PC-3 (cell line): ENCODE measurements around the gene GATAD2A.

Source experiments
- EZH2 ChIP-seq: fragments of 300-600 bp; sonication (generic); IDR thresholded peaks from one replicate; pipeline ENCODE4 v1.6.1; 2017; ENCODE audit warnings: antibody characterized with exemption, mild to moderate bottlenecking, low read length; ENCODE audit not compliant: unreplicated experiment
- TF ChIP-seq, protein P1 (sequence below): fragments of 300-600 bp; sonication (generic); conservative IDR thresholded peaks from 2 replicates; pipeline ENCODE4 v1.5.1; 2017; ENCODE audit warnings: antibody characterized with exemption, low read depth, mild to moderate bottlenecking, low read length

DNA sequence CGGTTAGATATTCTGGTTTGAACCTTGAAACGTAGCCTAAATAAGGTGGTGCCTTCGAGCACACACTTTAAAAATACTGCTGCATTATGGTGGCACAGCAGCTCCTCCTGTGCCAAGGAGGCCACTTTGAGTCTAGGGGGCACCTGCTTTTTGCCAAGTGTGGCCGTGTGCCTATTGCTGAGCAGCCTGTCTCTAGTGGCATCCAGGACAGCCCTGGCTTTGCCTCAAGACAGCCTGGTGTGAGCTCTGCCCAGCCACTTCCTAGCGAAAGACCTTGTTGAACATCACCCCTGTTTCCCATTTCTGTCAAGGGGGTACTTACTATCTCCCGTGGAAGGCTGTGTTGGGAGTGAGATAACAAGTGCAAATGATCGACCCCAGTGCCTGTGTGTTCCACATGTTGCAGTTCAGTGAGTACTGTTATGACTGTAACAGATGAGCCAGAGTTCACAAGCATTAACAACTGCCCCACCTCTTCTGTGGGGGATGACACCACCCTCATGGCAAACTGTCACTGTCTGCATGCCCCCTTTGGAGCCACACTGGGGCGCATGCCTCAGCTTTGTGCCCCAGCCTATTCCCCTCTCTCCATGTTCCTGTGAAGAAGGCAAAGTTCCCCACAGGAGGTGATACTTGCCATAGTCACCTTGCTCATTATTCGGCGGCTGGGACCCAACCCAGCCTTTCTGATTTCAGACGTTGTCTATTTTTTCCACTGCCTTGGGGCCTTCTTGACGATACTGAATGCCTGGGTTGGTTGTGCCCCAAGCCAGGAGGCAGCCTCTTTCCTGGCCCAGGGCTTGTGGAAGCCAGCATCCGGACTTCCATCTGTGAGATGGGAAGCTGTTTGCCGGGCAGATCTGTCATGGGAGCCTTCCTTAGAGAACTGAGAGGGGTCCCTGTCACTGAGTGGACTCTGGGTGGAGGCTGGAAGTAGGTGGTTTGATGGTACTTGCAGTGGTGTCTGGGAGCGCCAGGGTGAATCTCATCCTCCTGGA, 5.4 kb downstream of the GATAD2A start:
- TF ChIP-seq, protein P1, sequence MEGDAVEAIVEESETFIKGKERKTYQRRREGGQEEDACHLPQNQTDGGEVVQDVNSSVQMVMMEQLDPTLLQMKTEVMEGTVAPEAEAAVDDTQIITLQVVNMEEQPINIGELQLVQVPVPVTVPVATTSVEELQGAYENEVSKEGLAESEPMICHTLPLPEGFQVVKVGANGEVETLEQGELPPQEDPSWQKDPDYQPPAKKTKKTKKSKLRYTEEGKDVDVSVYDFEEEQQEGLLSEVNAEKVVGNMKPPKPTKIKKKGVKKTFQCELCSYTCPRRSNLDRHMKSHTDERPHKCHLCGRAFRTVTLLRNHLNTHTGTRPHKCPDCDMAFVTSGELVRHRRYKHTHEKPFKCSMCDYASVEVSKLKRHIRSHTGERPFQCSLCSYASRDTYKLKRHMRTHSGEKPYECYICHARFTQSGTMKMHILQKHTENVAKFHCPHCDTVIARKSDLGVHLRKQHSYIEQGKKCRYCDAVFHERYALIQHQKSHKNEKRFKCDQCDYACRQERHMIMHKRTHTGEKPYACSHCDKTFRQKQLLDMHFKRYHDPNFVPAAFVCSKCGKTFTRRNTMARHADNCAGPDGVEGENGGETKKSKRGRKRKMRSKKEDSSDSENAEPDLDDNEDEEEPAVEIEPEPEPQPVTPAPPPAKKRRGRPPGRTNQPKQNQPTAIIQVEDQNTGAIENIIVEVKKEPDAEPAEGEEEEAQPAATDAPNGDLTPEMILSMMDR = no peak
- no peak for TF ChIP-seq EZH2
